H9 (cell line): Measurements from ENCODE around the gene PCDH9. TPM values are rescaled to one million over a fixed set of nuclear protein-coding genes. Genes with fewer than 3 reads are reported as not detected.

Experiments
- DNase-seq: peaks from one replicate; pipeline ENCODE4 v3.0.0-alpha.2; 2017
- H2AFZ ChIP-seq: one replicate; pipeline ENCODE4 v1.6.1; 2013; ENCODE audit warnings: mild to moderate bottlenecking, low read length, control low read depth, moderate library complexity
- H2AK5ac ChIP-seq: 2 replicates; pipeline ENCODE4 v1.6.1; 2013; ENCODE audit warnings: low read length, control low read depth, mixed read lengths; ENCODE audit not compliant: insufficient read length
- H2BK120ac ChIP-seq: one replicate; pipeline ENCODE4 v1.6.1; 2013; ENCODE audit warnings: low read depth, mild to moderate bottlenecking, low read length, control low read depth, inconsistent platforms; ENCODE audit not compliant: poor library complexity, severe bottlenecking
- H2BK12ac ChIP-seq: 2 replicates; pipeline ENCODE4 v1.6.1; 2013; ENCODE audit warnings: low read length, control low read depth, mixed read lengths, low read depth; ENCODE audit not compliant: insufficient read length
- H2BK15ac ChIP-seq: 2 replicates; pipeline ENCODE4 v1.6.1; 2013; ENCODE audit warnings: low read depth, low read length, control low read depth
- H2BK20ac ChIP-seq: one replicate; pipeline ENCODE4 v1.6.1; 2013; ENCODE audit warnings: low read depth, mild to moderate bottlenecking, low read length, control low read depth, inconsistent platforms; ENCODE audit not compliant: poor library complexity, severe bottlenecking
- H2BK5ac ChIP-seq: 2 replicates; pipeline ENCODE4 v1.6.1; 2013; ENCODE audit warnings: low read length, control low read depth, mixed read lengths; ENCODE audit not compliant: insufficient read length
- H3K14ac ChIP-seq: 2 replicates; pipeline ENCODE4 v1.6.1; 2013; ENCODE audit warnings: low read length, control low read depth; ENCODE audit not compliant: insufficient read depth
- H3K18ac ChIP-seq: 2 replicates; pipeline ENCODE4 v1.6.1; 2013; ENCODE audit warnings: low read depth, mild to moderate bottlenecking, mixed read lengths, low read length, control low read depth; ENCODE audit not compliant: insufficient read length
- H3K23ac ChIP-seq: 2 replicates; pipeline ENCODE4 v1.6.1; 2013; ENCODE audit warnings: low read length, control low read depth, mixed read lengths, low read depth; ENCODE audit not compliant: insufficient read length
- H3K23me2 ChIP-seq: 2 replicates; pipeline ENCODE4 v1.6.1; 2013; ENCODE audit warnings: low read depth, mild to moderate bottlenecking, mixed read lengths, low read length, control low read depth; ENCODE audit not compliant: insufficient read length, poor library complexity, severe bottlenecking
- H3K27ac ChIP-seq: 2 replicates; pipeline ENCODE4 v1.5.1; 2013; ENCODE audit warnings: low read length, control low read depth, mixed read lengths, low read depth; ENCODE audit not compliant: insufficient read length
- H3K27me3 ChIP-seq: 2 replicates; pipeline ENCODE4 v1.6.1; 2013; ENCODE audit warnings: low read length, control low read depth, inconsistent platforms; ENCODE audit not compliant: insufficient read depth
- H3K4ac ChIP-seq: 2 replicates; pipeline ENCODE4 v1.6.1; 2013; ENCODE audit warnings: low read depth, mild to moderate bottlenecking, control low read depth, inconsistent platforms, low read length, moderate library complexity
- H3K4me1 ChIP-seq: 2 replicates; pipeline ENCODE4 v1.6.1; 2013; ENCODE audit warnings: low read length, control low read depth, inconsistent platforms; ENCODE audit not compliant: insufficient read depth
- H3K4me2 ChIP-seq: 2 replicates; pipeline ENCODE4 v1.6.1; 2013; ENCODE audit warnings: low read length, control low read depth, mixed read lengths; ENCODE audit not compliant: insufficient read length, insufficient read depth
- H3K56ac ChIP-seq: 2 replicates; pipeline ENCODE4 v1.6.1; 2013; ENCODE audit warnings: low read depth, mild to moderate bottlenecking, mixed read lengths, low read length, control low read depth; ENCODE audit not compliant: insufficient read length
- H3K79me1 ChIP-seq: 2 replicates; pipeline ENCODE4 v1.6.1; 2013; ENCODE audit warnings: low read depth, mild to moderate bottlenecking, moderate library complexity, low read length, control low read depth, inconsistent platforms; ENCODE audit not compliant: insufficient read depth, poor library complexity, severe bottlenecking
- H3K79me2 ChIP-seq: 2 replicates; pipeline ENCODE4 v1.6.1; 2013; ENCODE audit warnings: low read length, control low read depth, inconsistent platforms; ENCODE audit not compliant: insufficient read depth
- H3K9ac ChIP-seq: 2 replicates; pipeline ENCODE4 v1.6.1; 2013; ENCODE audit warnings: low read length, control low read depth, mixed read lengths; ENCODE audit not compliant: insufficient read length; ENCODE audit errors: extremely low read depth
- H3K9me3 ChIP-seq: one replicate; pipeline ENCODE4 v1.6.1; 2013; ENCODE audit warnings: low read depth, low read length, inconsistent platforms; ENCODE audit not compliant: control insufficient read depth
- H3T11ph ChIP-seq: one replicate; pipeline ENCODE4 v1.6.1; 2013; ENCODE audit warnings: mild to moderate bottlenecking, low read length, control low read depth, inconsistent platforms
- H4K20me1 ChIP-seq: one replicate; pipeline ENCODE4 v1.6.1; 2013; ENCODE audit not compliant: control insufficient read depth, insufficient read length, insufficient read depth
- H4K5ac ChIP-seq: 2 replicates; pipeline ENCODE4 v1.6.1; 2013; ENCODE audit warnings: low read depth, mild to moderate bottlenecking, mixed read lengths, low read length, control low read depth; ENCODE audit not compliant: insufficient read length
- H4K8ac ChIP-seq: replicated peaks from 2 replicates; pipeline ENCODE4 v1.6.1; 2013; ENCODE audit warnings: low read length, control low read depth, mixed read lengths, low read depth; ENCODE audit not compliant: insufficient read length
- H4K91ac ChIP-seq: 2 replicates; pipeline ENCODE4 v1.6.1; 2013; ENCODE audit warnings: low read depth, mild to moderate bottlenecking, moderate library complexity, mixed read lengths, low read length, control low read depth; ENCODE audit not compliant: insufficient read length
- H3K27ac Mint-ChIP-seq, 3 experiments: 2 replicates in 2 of 3; 3 replicates in 1 of 3; pipeline ENCODE4 v1.8.0; 2020 to 2021; ENCODE audit warnings: mixed read lengths in 3 of 3, mild to moderate bottlenecking in 1 of 3, moderate library complexity in 1 of 3
- H3K27me3 Mint-ChIP-seq: 2 replicates; pipeline ENCODE4 v1.8.0; 2021; ENCODE audit warnings: low read depth, mild to moderate bottlenecking, moderate library complexity, mixed read lengths
- H3K36me3 Mint-ChIP-seq, 3 experiments: 2 replicates in 2 of 3; 3 replicates in 1 of 3; pipeline ENCODE4 v1.8.0; 2020 to 2021; ENCODE audit warnings: low read depth in 3 of 3, mixed read lengths in 3 of 3; ENCODE audit not compliant: insufficient read depth in 1 of 3
- H3K4me1 Mint-ChIP-seq, 2 experiments: 2 replicates each; pipeline ENCODE4 v1.8.0; 2020; ENCODE audit warnings: mixed read lengths in 2 of 2
- H3K4me3 Mint-ChIP-seq, 2 experiments: 2 replicates in 1 of 2; 3 replicates in 1 of 2; pipeline ENCODE4 v1.8.0; 2020 to 2021; ENCODE audit warnings: mild to moderate bottlenecking in 2 of 2, mixed read lengths in 2 of 2, moderate library complexity in 1 of 2
- H3K9me3 Mint-ChIP-seq, 2 experiments: 2 replicates in 1 of 2; 3 replicates in 1 of 2; pipeline ENCODE4 v1.8.0; 2020; ENCODE audit warnings: mild to moderate bottlenecking in 2 of 2, mixed read lengths in 2 of 2, moderate library complexity in 1 of 2
- CTCF ChIP-seq: fragments of 200-600 bp; sonication (generic); conservative IDR thresholded peaks from 3 replicates; pipeline ENCODE4 v1.8.0; 2021; ENCODE audit warnings: antibody characterized with exemption, mild to moderate bottlenecking
- WGBS: extraction: QIAGEN DNeasy Blood & Tissue Kit; methylation state at CpG from one replicate; pipeline ENCODE4 v1.1.7; 2013; ENCODE audit warnings: missing lambda C conversion rate, low lambda C conversion rate, mixed read lengths; ENCODE audit not compliant: insufficient read length; ENCODE audit errors: extremely low coverage; 5-methylcytosine and 5-hydroxymethylcytosine counted together
- total RNA-seq: library from RNA; stranded (reverse); gene quantifications from 2 replicates; pipeline ENCODE4 v1.2.1, GENCODE V29; 2021

The PCDH9 gene
- total RNA-seq, 1 experiment from 2014 or later = 0.11 TPM

DNA sequence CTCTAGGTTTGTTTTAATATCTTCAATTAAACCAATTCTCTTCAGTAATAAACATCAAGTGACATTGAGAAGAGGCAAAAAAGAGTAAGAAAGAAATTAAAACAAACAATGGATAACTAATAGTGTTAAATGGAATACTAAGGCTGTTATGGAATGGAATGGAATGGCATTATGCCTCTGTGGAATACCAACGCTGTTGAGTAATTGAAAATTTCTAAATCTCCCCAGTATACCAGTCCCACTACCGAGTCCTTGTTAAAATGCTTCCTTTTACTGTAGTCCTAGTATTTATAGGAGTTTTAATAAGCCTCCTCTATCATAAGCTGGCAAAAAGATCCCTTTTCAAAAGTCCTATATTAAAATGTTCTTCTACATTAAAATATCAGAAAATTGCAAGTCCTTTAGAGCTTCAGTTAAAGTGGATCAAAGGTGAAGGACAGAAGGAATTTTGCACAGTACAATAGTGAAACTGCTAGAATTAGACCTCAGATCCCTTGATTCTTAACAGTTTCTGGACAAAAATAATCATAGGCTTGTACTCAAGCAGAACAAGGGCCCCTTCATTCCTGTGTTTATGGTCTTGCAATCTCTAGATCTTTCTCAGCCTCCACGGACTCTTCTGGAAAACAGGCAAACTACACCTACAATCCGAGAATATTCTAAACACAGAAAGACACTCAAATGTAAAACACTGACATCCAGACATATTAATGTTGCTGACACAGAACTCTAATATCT lies 128.2 kb downstream of the PCDH9 start:
- no peak overlapping the region for H2BK5ac ChIP-seq
- no peaks in the 10 kb centered on the region for H3K79me1 ChIP-seq
- no peak overlapping the region for H3T11ph ChIP-seq
- no peak overlapping the region for H2BK120ac ChIP-seq
- no peak overlapping the region for H3K9ac ChIP-seq
- no peak overlapping the region for H4K8ac ChIP-seq
- no CpG with 5 or more reads among the region's 4 CpGs for WGBS
- H3K27me3 Mint-ChIP-seq = no peaks in the 10 kb centered on the region
- no peaks in the 10 kb centered on the region for H3K4me1 ChIP-seq
- H4K20me1 ChIP-seq = no peaks in the 10 kb centered on the region
- H3K27me3 ChIP-seq = no peaks in the 10 kb centered on the region
- no peak overlapping the region for H2BK20ac ChIP-seq
- H2AK5ac ChIP-seq = no peak overlapping the region
- H2BK12ac ChIP-seq = no peak overlapping the region
- no peak overlapping the region for H3K4me2 ChIP-seq
- H3K23me2 ChIP-seq = no peaks in the 10 kb centered on the region
- no peak overlapping the region for H3K27ac ChIP-seq
- no peaks in the 10 kb centered on the region for H3K79me2 ChIP-seq
- H3K27ac Mint-ChIP-seq = no peak overlapping the region; a peak in 1 of 7 replicates
- H3K4ac ChIP-seq = no peak overlapping the region
- H3K14ac ChIP-seq = no peak overlapping the region
- H3K56ac ChIP-seq = no peak overlapping the region
- peaks cover 0 to 2% of the 10 kb centered on the region in 2 experiments; a peak in 2 of 5 replicates for H3K9me3 Mint-ChIP-seq
- no peak for TF ChIP-seq CTCF
- H2BK15ac ChIP-seq = no peak overlapping the region
- peaks cover 0 to 4% of the 10 kb centered on the region in 2 experiments; a peak in 2 of 4 replicates for H3K4me1 Mint-ChIP-seq
- no peak overlapping the region for H3K18ac ChIP-seq
- H2AFZ ChIP-seq = no peak overlapping the region
- H4K5ac ChIP-seq = no peak overlapping the region
- no peak overlapping the region for H4K91ac ChIP-seq
- DNase-seq = no peak
- H3K9me3 ChIP-seq = no peaks in the 10 kb centered on the region
- no peak overlapping the region for H3K23ac ChIP-seq
- H3K4me3 Mint-ChIP-seq = no peak overlapping the region
- peaks cover 0 to 3% (median 0%) of the 10 kb centered on the region in 3 experiments; a peak in 2 of 7 replicates for H3K36me3 Mint-ChIP-seq
